Measurements from ENCODE around the gene ABCE1.

DNA sequence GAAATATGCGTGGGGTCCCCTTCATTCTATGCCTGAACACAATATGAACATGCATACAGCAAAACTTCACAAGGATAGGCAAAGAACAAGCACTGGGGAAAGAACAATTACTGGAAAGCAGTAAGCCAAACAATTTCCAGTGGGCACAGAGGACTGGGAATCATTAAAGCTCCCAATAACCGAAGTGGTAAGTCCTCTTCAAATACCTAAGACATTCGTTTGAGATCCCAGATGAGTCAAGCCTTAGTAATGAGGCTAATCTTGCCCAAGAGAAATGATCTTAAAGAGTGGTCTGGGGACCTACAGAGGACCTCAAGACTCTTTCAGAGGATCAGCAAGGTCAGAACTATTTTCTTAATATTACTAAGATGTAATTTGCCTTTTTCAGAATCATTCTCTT is 28.8 kb upstream of the ABCE1 start:
- TF ChIP-seq POLR2AphosphoS5 (IDR thresholded peaks at IDR 0.05; ENCODE audit: low read depth) (no peak), CREB1 (CRISPR knock-in tag; IDR thresholded peaks at IDR 0.05; ENCODE audit: low read depth) (no peak), EZH2 (IDR thresholded peaks at IDR 0.05; ENCODE audit: low read depth, unreplicated experiment) (no peak), ZNF331 (CRISPR knock-in tag; IDR thresholded peaks at IDR 0.05; ENCODE audit: low read depth) (no peak), EZH2phosphoT487 (IDR thresholded peaks at IDR 0.05; ENCODE audit: unreplicated experiment) (no peak), JUNB (IDR thresholded peaks at IDR 0.05; ENCODE audit: unreplicated experiment) (no peak), STAT1 (IDR thresholded peaks at IDR 0.05; ENCODE audit: unreplicated experiment) (no peak), ZNF114 (CRISPR knock-in tag; IDR thresholded peaks at IDR 0.05) (no peak), NANOG (IDR thresholded peaks at IDR 0.05; ENCODE audit: borderline replicate concordance) (no peak)
- TF ChIP-seq, protein P1, sequence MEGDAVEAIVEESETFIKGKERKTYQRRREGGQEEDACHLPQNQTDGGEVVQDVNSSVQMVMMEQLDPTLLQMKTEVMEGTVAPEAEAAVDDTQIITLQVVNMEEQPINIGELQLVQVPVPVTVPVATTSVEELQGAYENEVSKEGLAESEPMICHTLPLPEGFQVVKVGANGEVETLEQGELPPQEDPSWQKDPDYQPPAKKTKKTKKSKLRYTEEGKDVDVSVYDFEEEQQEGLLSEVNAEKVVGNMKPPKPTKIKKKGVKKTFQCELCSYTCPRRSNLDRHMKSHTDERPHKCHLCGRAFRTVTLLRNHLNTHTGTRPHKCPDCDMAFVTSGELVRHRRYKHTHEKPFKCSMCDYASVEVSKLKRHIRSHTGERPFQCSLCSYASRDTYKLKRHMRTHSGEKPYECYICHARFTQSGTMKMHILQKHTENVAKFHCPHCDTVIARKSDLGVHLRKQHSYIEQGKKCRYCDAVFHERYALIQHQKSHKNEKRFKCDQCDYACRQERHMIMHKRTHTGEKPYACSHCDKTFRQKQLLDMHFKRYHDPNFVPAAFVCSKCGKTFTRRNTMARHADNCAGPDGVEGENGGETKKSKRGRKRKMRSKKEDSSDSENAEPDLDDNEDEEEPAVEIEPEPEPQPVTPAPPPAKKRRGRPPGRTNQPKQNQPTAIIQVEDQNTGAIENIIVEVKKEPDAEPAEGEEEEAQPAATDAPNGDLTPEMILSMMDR (conservative IDR thresholded peaks at IDR 0.05; ENCODE audit: low read depth in 2 of 2): no peak
- TF ChIP-seq, protein P2, sequence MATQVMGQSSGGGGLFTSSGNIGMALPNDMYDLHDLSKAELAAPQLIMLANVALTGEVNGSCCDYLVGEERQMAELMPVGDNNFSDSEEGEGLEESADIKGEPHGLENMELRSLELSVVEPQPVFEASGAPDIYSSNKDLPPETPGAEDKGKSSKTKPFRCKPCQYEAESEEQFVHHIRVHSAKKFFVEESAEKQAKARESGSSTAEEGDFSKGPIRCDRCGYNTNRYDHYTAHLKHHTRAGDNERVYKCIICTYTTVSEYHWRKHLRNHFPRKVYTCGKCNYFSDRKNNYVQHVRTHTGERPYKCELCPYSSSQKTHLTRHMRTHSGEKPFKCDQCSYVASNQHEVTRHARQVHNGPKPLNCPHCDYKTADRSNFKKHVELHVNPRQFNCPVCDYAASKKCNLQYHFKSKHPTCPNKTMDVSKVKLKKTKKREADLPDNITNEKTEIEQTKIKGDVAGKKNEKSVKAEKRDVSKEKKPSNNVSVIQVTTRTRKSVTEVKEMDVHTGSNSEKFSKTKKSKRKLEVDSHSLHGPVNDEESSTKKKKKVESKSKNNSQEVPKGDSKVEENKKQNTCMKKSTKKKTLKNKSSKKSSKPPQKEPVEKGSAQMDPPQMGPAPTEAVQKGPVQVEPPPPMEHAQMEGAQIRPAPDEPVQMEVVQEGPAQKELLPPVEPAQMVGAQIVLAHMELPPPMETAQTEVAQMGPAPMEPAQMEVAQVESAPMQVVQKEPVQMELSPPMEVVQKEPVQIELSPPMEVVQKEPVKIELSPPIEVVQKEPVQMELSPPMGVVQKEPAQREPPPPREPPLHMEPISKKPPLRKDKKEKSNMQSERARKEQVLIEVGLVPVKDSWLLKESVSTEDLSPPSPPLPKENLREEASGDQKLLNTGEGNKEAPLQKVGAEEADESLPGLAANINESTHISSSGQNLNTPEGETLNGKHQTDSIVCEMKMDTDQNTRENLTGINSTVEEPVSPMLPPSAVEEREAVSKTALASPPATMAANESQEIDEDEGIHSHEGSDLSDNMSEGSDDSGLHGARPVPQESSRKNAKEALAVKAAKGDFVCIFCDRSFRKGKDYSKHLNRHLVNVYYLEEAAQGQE (IDR thresholded peaks at IDR 0.05; ENCODE audit: unreplicated experiment): no peak
- TF ChIP-seq, protein P3, sequence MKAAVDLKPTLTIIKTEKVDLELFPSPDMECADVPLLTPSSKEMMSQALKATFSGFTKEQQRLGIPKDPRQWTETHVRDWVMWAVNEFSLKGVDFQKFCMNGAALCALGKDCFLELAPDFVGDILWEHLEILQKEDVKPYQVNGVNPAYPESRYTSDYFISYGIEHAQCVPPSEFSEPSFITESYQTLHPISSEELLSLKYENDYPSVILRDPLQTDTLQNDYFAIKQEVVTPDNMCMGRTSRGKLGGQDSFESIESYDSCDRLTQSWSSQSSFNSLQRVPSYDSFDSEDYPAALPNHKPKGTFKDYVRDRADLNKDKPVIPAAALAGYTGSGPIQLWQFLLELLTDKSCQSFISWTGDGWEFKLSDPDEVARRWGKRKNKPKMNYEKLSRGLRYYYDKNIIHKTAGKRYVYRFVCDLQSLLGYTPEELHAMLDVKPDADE (IDR thresholded peaks at IDR 0.05): no peak
- TF ChIP-seq, protein P4, sequence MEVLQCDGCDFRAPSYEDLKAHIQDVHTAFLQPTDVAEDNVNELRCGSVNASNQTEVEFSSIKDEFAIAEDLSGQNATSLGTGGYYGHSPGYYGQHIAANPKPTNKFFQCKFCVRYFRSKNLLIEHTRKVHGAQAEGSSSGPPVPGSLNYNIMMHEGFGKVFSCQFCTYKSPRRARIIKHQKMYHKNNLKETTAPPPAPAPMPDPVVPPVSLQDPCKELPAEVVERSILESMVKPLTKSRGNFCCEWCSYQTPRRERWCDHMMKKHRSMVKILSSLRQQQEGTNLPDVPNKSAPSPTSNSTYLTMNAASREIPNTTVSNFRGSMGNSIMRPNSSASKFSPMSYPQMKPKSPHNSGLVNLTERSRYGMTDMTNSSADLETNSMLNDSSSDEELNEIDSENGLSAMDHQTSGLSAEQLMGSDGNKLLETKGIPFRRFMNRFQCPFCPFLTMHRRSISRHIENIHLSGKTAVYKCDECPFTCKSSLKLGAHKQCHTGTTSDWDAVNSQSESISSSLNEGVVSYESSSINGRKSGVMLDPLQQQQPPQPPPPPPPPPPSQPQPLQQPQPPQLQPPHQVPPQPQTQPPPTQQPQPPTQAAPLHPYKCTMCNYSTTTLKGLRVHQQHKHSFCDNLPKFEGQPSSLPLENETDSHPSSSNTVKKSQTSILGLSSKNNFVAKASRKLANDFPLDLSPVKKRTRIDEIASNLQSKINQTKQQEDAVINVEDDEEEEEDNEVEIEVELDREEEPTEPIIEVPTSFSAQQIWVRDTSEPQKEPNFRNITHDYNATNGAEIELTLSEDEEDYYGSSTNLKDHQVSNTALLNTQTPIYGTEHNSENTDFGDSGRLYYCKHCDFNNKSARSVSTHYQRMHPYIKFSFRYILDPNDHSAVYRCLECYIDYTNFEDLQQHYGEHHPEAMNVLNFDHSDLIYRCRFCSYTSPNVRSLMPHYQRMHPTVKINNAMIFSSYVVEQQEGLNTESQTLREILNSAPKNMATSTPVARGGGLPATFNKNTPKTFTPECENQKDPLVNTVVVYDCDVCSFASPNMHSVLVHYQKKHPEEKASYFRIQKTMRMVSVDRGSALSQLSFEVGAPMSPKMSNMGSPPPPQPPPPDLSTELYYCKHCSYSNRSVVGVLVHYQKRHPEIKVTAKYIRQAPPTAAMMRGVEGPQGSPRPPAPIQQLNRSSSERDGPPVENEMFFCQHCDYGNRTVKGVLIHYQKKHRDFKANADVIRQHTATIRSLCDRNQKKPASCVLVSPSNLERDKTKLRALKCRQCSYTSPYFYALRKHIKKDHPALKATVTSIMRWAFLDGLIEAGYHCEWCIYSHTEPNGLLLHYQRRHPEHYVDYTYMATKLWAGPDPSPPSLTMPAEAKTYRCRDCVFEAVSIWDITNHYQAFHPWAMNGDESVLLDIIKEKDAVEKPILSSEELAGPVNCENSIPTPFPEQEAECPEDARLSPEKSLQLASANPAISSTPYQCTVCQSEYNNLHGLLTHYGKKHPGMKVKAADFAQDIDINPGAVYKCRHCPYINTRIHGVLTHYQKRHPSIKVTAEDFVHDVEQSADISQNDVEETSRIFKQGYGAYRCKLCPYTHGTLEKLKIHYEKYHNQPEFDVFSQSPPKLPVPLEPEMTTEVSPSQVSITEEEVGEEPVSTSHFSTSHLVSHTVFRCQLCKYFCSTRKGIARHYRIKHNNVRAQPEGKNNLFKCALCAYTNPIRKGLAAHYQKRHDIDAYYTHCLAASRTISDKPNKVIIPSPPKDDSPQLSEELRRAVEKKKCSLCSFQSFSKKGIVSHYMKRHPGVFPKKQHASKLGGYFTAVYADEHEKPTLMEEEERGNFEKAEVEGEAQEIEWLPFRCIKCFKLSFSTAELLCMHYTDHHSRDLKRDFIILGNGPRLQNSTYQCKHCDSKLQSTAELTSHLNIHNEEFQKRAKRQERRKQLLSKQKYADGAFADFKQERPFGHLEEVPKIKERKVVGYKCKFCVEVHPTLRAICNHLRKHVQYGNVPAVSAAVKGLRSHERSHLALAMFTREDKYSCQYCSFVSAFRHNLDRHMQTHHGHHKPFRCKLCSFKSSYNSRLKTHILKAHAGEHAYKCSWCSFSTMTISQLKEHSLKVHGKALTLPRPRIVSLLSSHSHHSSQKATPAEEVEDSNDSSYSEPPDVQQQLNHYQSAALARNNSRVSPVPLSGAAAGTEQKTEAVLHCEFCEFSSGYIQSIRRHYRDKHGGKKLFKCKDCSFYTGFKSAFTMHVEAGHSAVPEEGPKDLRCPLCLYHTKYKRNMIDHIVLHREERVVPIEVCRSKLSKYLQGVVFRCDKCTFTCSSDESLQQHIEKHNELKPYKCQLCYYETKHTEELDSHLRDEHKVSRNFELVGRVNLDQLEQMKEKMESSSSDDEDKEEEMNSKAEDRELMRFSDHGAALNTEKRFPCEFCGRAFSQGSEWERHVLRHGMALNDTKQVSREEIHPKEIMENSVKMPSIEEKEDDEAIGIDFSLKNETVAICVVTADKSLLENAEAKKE (CRISPR knock-in tag; IDR thresholded peaks at IDR 0.05): no peak
